Stimulated activated CD4-positive, alpha-beta T cell treated with anti-CD3 and anti-CD28 coated beads, Interleukin-12 subunit alpha, Interleukin-12 subunit beta, amount 100 ng/mL, for 48 hours (primary cell): ENCODE data around the gene MAFG.
"Not testable (repeated sequence)": the region's sequence is repeated elsewhere in the genome, so short reads cannot be mapped to it uniquely, and the experiment has no call there.

ENCODE experiments used
- DNase-seq, 3 donors: peaks; one replicate each; pipeline ENCODE4 v3.0.0-alpha.2; 2020; ENCODE audit warnings: low read depth in 2 of 3, low spot score in 1 of 3

Gene MAFG

DNA sequence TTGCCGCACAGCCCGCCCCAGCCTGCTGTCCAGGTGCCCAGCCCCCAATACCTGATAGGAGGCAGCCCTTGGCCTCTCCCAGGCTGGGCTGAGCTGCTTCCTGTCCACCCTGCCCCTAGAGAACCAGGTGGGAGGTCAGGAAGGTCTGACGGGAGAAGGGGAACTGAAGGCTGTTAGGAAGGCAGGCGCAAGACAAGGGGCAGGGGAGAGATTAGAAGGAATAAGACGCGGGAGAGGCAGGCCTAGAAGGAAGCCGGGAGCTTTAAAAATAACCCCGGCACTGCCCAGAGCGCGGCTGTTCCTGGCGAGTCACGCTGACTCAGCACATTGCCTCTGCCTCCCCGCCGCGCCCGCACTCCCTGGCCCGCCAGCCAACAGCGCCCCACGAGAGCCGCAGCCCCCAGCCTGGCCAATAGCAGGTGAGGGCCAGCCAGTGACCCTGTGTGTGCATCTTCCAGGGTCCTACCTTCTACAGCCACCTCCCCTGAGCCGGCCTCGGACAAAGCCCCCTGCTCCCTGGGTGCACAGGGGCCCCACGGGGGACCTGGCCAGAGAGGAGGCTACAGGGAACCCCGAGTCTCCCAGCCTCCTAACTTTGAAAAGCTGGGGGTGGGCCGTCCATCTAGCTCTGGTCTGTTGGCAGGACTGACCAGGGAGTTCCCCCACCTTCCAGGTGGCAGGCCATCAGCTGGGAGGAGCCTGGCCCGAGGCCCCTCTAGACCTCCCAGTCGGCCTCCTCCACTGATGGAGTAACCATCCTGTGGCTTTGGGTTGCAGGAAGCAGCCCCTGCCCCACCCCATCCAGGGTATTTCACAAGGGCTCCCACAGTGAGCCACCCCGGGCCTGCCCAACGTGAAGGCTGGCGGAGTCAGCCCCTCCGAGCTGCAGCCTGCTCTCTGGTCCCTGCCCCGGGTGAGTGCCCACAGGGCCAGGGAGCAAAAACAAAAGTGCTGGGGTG, 4.0 kb downstream of the MAFG start:
- DNase-seq = no peak

GRCh38 chr17:81922566-81923301, 4.8 kb downstream of the MAFG start:
- no peak for DNase-seq

GRCh38 chr17:81921996-81922565, 5.5 kb downstream of the MAFG start:
- no peak for DNase-seq

GRCh38 chr17:81921537-81921862, 6.0 kb downstream of the MAFG start:
- DNase-seq = no peak

- no peak for DNase-seq
Measured at GRCh38 chr17:81920612-81921536, 6.7 kb downstream of the MAFG start.

DNA sequence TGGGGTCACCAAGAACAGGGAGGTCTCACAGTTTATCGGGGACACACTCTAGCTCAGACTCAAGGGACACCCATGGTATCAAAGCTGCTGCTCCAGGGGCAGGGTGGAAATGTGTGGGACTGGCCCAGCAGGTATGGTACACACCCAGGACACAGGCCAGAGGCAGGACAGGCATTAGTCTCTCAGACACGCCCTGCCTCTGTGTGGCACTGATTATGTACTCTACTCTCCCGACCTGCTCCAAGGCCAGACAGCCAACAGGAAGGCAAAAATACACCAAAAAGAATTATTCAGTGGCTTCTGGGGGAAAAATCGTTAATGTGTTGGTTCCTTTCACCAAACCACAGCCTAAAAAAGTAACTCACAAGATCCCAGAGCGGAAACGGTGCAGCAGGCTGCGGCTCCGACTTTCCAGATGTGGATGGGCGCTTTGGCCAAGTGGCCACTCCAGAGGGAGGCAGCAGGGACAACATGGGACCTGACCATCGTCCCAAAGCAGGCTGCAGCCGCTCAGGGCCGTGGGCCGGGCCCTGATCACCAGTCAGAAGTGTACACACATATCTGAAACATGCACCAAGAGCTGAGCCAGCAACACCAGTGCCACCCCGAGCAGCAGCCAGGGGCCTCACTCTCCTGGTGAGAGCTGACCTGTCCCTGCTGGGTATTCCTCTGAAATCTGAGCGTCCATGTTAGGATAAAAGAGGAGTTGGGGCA, 8.5 kb downstream of the MAFG start:
- no peak for DNase-seq

DNA sequence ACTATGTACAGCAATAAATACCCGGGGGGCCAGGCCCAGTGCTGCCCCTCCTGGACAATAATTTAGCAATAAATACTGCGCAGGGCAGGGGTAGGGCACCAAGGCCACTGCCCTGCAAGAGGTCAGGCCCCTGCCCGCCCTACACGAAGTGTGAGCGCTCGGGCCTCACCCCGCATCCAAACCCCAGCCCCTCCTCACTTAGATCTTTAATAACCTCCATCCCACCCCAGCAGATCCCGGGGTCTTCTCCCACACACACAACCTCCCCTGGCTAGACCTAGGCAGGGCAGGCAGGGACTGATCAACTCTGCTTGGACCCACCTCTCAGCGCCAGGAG, 9.2 kb downstream of the MAFG start:
- not testable (repeated sequence) for DNase-seq

- DNase-seq = peak; percentile 62 to 71 (median 69)
Measured at GRCh38 chr17:81917565-81918332, 9.8 kb downstream of the MAFG start, which contains the start of gene SIRT7. Gene SIRT7 (minus strand): TSS chr17:81918176. CDS start chr17:81918131, 45 bp downstream.

DNA sequence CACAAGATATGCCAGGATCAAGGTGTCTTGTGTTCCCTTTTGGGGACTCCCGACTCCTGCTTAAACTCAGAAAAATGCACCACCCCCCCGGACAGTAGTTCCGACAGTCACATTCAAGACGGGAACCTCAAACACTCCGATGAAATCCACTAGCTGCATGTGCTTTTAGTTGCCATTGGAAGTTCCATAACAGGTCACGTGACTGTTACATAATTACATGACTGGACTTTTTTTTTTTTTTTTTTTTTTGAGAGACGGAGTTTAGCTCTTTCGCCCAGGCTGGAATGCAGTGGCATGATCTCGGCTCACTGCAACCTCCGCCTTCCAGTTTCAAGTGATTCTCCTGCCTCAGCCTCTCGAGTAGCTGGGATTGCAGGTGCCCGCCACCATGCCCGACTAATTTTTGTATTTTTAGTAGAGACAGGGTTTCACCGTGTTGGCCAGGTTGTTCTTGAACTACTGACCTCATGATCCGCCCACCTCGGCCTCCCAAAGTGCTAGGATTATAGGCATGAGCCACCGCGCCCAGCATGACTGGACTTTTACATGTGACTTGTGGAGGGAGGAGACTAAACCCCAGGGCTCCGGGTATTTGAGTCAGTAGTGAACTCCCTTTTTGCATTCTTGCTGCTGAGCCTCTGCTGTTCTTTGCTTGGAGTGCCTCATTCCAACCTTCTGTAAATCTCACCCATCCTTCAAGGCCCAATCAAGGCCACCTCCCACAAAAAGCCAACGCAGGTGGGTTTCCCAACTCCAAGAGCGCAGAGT, 11.1 kb downstream of the MAFG start:
- no peak for DNase-seq

GRCh38 chr17:81915331-81915730, 12.2 kb downstream of the MAFG start:
- DNase-seq = no peak

DNA sequence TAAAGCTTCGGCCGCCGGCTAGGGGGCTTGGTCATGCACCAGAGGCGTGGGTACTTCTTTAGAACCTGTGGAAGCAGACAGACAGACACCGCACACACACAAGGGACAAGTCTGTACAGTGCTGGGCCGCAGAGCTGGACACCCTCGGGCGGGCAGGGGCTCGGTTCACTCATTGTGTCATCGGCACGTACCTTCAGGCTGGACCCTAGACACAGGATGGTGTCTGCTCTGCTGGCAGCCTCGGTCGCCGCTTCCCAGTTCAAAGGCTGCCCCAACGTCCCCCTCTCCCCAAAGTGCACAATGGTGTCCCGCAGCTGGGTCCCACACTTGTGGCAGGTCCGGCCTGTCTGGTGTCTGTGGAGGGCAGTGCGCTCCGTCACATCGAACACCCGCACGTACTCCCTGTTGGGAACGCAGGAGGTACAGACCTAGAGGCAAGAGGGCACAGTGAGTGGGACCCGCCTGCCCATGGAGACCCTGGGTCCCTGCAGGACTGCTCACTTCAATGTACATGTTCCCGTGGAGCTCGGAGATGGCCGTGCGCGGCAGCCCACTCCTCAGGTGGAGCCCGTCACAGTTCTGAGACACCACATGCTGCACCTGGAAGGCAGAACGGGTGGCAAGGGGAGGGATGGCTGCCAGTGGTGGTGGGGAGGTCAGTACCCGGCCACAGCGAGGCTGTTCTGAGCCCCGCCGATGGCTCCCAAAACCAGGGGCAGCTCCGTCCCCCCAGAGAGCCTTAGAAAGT, 13.3 kb downstream of the MAFG start:
- no peak for DNase-seq

- no peak for DNase-seq
Measured at GRCh38 chr17:81913394-81914102, 14.0 kb downstream of the MAFG start.

DNA sequence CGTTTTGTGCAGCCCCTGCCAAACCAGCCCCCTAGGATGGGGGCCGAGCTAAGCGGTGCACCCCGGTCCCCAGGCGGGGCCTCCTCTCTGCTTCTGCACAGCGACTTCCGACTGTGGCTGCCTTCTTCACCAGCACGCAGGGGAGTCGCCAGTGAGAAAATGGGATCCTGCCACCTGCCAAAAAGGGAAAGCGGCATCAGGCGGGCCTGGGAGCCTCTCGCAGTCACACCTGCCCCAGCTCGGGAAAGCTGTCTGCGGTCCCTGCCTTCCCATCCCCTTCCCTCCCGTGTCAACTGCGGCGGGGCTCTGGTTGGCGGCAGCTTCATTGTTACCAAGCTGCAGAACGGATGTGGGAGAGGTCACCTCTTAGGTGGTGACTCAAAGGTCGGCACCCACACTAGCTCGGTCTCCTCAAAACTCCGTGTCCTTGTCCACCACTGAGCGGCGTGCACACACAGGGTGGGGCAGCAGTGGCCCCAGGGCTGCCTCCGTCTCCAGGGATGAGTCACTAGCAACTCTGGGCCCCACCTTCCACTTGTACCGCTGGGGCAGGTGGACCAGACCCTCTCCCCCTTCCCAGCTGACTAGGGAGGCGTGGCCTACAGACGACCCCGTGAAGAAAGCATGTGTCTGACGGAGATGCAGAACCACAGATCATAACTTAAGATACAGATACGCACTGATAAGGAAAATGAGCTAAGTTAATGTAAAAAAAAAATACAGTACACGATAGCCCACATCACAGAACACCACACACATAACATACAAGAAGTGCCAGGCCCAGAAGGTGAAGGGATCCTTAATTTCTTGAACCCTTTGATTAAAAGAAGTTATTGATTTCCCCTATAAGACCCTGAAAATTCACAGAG, 14.9 kb downstream of the MAFG start:
- no peak for DNase-seq

- DNase-seq = no peak
Measured at GRCh38 chr17:81911969-81912368, 15.6 kb downstream of the MAFG start.

GRCh38 chr17:81911277-81911961, 16.1 kb downstream of the MAFG start, which contains the start of gene PCYT2:
Gene PCYT2 (minus strand): TSS chr17:81911399. CDS start chr17:81911355, 44 bp downstream.
- peak; percentile 88 to 91 (median 88) for DNase-seq

DNA sequence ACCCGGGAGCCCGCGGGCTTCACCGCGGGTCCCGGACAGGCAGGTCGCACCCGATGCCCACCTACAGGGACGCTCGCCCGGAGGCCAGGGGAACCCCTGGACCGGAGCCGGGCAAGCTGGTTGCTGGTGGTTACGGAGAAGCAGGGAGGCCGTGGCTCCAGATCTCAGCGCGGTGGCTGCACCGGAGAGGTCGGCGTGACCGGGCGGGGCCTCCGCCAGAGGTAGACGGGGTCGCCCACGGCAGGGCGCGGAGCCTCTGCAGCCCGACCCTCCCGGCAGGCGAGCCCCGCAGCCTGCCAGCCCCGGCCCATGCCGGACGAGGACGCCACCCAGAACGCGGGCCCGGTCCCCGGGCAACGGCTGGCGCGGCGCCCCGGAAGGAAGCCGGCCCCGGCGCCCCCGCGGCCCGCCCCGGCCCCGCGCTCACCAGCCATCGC, 16.7 kb downstream of the MAFG start:
- DNase-seq = no peak
